B cell (primary cell): Measurements from ENCODE around the gene LRTM1. TPM values are rescaled to one million over a fixed set of nuclear protein-coding genes. Genes with fewer than 3 reads are reported as not detected.

ENCODE experiments used
- ATAC-seq: fragments of 200-7000 bp; cut with Tn5 transposase; one replicate; pipeline ENCODE4 v1.10.0; 2021; ENCODE audit warnings: low read depth, mild to moderate bottlenecking, moderate number of reproducible peaks, moderate library complexity
- CTCF ChIA-PET: fragments of 350-600 bp; sonication (Branson Sonifier 250); formaldehyde crosslinking; loops from one replicate; lab custom pipeline; 2021; ENCODE audit warnings: antibody characterized with exemption, inconsistent platforms; lab: Charles Lee
- POLR2A ChIA-PET: fragments of 350-600 bp; sonication (Branson Sonifier 250); formaldehyde crosslinking; loops from one replicate; lab custom pipeline; 2021; ENCODE audit warnings: antibody characterized with exemption; lab: Charles Lee
- DNase-seq: peaks from one replicate; pipeline ENCODE4 v3.0.0; 2013
- H2AFZ ChIP-seq: 2 replicates; pipeline ENCODE4 v1.6.1; 2012; ENCODE audit warnings: mild to moderate bottlenecking, low read depth, low read length; ENCODE audit not compliant: insufficient read depth, poor library complexity, severe bottlenecking
- H3K27ac ChIP-seq, 2 donors: 1 replicate in 1 of 2; 2 replicates in 1 of 2; pipeline ENCODE4 v1.5.1; 2012 to 2013; ENCODE audit warnings: low read length in 2 of 2, mild to moderate bottlenecking in 2 of 2, moderate library complexity in 1 of 2
- H3K27me3 ChIP-seq, 4 experiments: fragments of 200-600 bp in 1 of 4; sonication (generic) in 1 of 4; replicated peaks in 1 of 4; 1 replicate in 2 of 4; 2 replicates in 2 of 4; pipeline versions ENCODE4 v1.6.1 to v1.7.0; 2013 to 2016; ENCODE audit warnings: low read length in 3 of 4, mild to moderate bottlenecking in 2 of 4, mixed read lengths in 1 of 4, moderate library complexity in 1 of 4; ENCODE audit not compliant: insufficient read depth in 4 of 4, control insufficient read depth in 3 of 4; ENCODE audit errors: control extremely low read depth in 1 of 4
- H3K36me3 ChIP-seq, 2 experiments: replicated peaks in 1 of 2; 1 replicate in 1 of 2; 2 replicates in 1 of 2; pipeline versions ENCODE4 v1.6.1 to v1.7.1; 2013; ENCODE audit warnings: low read length in 1 of 2; ENCODE audit not compliant: insufficient read depth in 2 of 2, control insufficient read depth in 1 of 2; ENCODE audit errors: control extremely low read depth in 1 of 2, extremely low read depth in 1 of 2
- H3K4me1 ChIP-seq, 2 donors: fragments of 200-600 bp in 1 of 2; sonication (generic) in 1 of 2; 1 replicate in 1 of 2; 2 replicates in 1 of 2; pipeline versions ENCODE4 v1.5.1 to v1.6.1; 2013 to 2017; ENCODE audit warnings: low read length in 2 of 2; ENCODE audit not compliant: control insufficient read depth in 2 of 2, insufficient read depth in 2 of 2
- H3K4me2 ChIP-seq: replicated peaks from 2 replicates; pipeline ENCODE3; 2012; ENCODE audit warnings: mild to moderate bottlenecking, low read depth, low read length; ENCODE audit not compliant: poor library complexity, severe bottlenecking
- H3K4me3 ChIP-seq, 5 experiments: fragments of 200-600 bp in 1 of 5; sonication (generic) in 1 of 5; 1 replicate in 3 of 5; 2 replicates in 2 of 5; pipeline versions ENCODE4 v1.5.1 to v1.7.0; 2011 to 2016; ENCODE audit warnings: low read length in 4 of 5, mild to moderate bottlenecking in 4 of 5, low read depth in 2 of 5, control low read depth in 1 of 5, moderate library complexity in 1 of 5; ENCODE audit not compliant: insufficient read depth in 1 of 5; ENCODE audit errors: control extremely low read depth in 1 of 5, extremely low read depth in 1 of 5
- H3K79me2 ChIP-seq: fragments of 200-600 bp; sonication (generic); one replicate; pipeline ENCODE4 v1.6.0; 2016; ENCODE audit warnings: low read length; ENCODE audit not compliant: control insufficient read depth, insufficient read depth
- H3K9ac ChIP-seq: fragments of 200-600 bp; sonication (generic); 2 replicates; pipeline ENCODE4 v1.6.1; 2017; ENCODE audit warnings: mild to moderate bottlenecking, low read length, moderate library complexity
- H3K9me3 ChIP-seq, 3 donors: one replicate each; pipeline versions ENCODE4 v1.6.1 to v1.7.1; 2013; ENCODE audit warnings: low read length in 2 of 3; ENCODE audit not compliant: control insufficient read depth in 2 of 3, insufficient read depth in 1 of 3; ENCODE audit errors: control extremely low read depth in 1 of 3
- H4K20me1 ChIP-seq: 2 replicates; pipeline ENCODE4 v1.6.0; 2012; ENCODE audit warnings: mild to moderate bottlenecking, low read length; ENCODE audit not compliant: insufficient read depth, control insufficient read depth, poor library complexity, severe bottlenecking
- H3K27ac Mint-ChIP-seq: one replicate; pipeline ENCODE4 v1.8.0; 2021; ENCODE audit warnings: mixed read lengths
- H3K27me3 Mint-ChIP-seq: one replicate; pipeline ENCODE4 v1.8.0; 2021; ENCODE audit warnings: mixed read lengths
- H3K4me1 Mint-ChIP-seq: one replicate; pipeline ENCODE4 v1.8.0; 2021; ENCODE audit warnings: mixed read lengths
- H3K4me3 Mint-ChIP-seq: one replicate; pipeline ENCODE4 v1.8.0; 2021; ENCODE audit warnings: mixed read lengths
- H3K9me3 Mint-ChIP-seq: one replicate; pipeline ENCODE4 v1.8.0; 2022; ENCODE audit warnings: mixed read lengths; ENCODE audit not compliant: insufficient read depth
- EZH2 ChIP-seq: IDR thresholded peaks from 2 replicates; pipeline ENCODE4 v1.6.1; 2012; ENCODE audit warnings: borderline replicate concordance, low read depth, mild to moderate bottlenecking, moderate library complexity, low read length; ENCODE audit not compliant: insufficient read depth, poor library complexity, severe bottlenecking
- WGBS: methylation state at CpG from one replicate; pipeline ENCODE4 v1.1.5; 2013; ENCODE audit warnings: missing lambda C conversion rate; ENCODE audit not compliant: insufficient coverage; 5-methylcytosine and 5-hydroxymethylcytosine counted together
- intact Hi-C: fragments of 100-400 bp; cut with micrococcal nuclease; formaldehyde crosslinking; loops from one replicate; pipeline ENCODE4 v1.10.0; 2022
- polyA plus RNA-seq: library from polyadenylated mRNA; depleted of rRNA; stranded (reverse); fragments of >200 nt; gene quantifications from 2 replicates; pipeline ENCODE4 v1.2.3, GENCODE V29; 2012
- total RNA-seq, 2 donors: library from RNA; stranded (reverse); fragments of 120-200 nt in 1 of 2; gene quantifications; 1 replicate in 1 of 2; 2 replicates in 1 of 2; pipeline versions ENCODE4 v1.2.3 to v1.2.4, GENCODE V29; 2013 to 2022
- TF ChIP-seq, protein P1 (sequence below): fragments of 200-600 bp; IDR thresholded peaks from one replicate; pipeline ENCODE4 v1.8.0; 2022; ENCODE audit warnings: antibody characterized with exemption, mild to moderate bottlenecking

LRTM1 gene
- total and polyA plus RNA-seq, 2 donors (not counting 1 experiment from before 2014, with no cell fraction given) = not detected

DNA sequence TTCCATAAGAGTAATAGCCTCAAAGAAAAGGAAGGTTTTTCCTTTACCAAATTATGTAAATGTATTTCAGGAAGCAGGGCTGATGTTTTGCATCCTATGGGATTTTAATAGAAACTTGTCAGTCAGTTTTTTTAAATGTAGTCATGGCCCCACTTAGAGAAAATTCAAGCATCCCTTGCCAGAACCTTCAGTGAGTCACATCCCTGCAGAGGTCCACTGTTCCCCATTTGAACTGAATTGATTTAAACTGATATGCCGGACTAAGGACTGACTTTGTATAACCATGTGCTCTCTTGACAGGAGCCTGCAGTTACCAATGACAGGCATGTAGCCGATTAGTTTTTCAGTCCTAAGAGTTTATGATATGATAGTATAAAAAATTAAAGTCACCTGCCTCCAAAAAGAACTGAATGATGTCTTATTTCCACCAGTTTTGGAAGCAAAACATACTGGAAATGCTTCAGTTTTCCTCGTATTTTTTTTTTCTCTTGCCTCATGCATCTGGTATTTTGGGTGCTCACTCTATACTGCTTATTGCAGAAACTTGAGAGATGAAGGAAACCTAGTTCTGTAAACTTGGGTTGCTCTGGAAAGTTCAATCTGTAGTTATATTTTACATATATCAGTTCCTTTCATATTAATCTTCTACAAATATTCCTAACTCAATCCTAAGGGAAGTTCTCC, 30.7 kb downstream of the LRTM1 start:
- H3K36me3 ChIP-seq = no peaks in the 10 kb centered on the region
- no peak overlapping the region for H2AFZ ChIP-seq
- no peaks in the 10 kb centered on the region for H4K20me1 ChIP-seq
- Mint-ChIP-seq H3K9me3 (no peaks in the 10 kb centered on the region), H3K27me3 (no peaks in the 10 kb centered on the region), H3K27ac (no peak overlapping the region), H3K4me1 (no peaks in the 10 kb centered on the region), H3K4me3 (no peak overlapping the region)
- no peak for DNase-seq
- no peaks in the 10 kb centered on the region for H3K27me3 ChIP-seq
- H3K9me3 ChIP-seq = no peaks in the 10 kb centered on the region
- ATAC-seq = no peak
- intact Hi-C loops = no loop called here
- no peaks in the 10 kb centered on the region for H3K4me1 ChIP-seq
- no peaks in the 10 kb centered on the region for H3K79me2 ChIP-seq
- POLR2A ChIA-PET = no interaction called here
- no peak for TF ChIP-seq EZH2
- TF ChIP-seq, protein P1, sequence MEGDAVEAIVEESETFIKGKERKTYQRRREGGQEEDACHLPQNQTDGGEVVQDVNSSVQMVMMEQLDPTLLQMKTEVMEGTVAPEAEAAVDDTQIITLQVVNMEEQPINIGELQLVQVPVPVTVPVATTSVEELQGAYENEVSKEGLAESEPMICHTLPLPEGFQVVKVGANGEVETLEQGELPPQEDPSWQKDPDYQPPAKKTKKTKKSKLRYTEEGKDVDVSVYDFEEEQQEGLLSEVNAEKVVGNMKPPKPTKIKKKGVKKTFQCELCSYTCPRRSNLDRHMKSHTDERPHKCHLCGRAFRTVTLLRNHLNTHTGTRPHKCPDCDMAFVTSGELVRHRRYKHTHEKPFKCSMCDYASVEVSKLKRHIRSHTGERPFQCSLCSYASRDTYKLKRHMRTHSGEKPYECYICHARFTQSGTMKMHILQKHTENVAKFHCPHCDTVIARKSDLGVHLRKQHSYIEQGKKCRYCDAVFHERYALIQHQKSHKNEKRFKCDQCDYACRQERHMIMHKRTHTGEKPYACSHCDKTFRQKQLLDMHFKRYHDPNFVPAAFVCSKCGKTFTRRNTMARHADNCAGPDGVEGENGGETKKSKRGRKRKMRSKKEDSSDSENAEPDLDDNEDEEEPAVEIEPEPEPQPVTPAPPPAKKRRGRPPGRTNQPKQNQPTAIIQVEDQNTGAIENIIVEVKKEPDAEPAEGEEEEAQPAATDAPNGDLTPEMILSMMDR = no peak
- CTCF ChIA-PET = no interaction called here
- no peak overlapping the region for H3K9ac ChIP-seq
- WGBS = 60% methylated on average over 1 of the region's 3 CpGs
- no peak overlapping the region for H3K4me2 ChIP-seq
- H3K27ac ChIP-seq = no peak overlapping the region
- H3K4me3 ChIP-seq = no peak overlapping the region

GRCh38 chr3:54895613-54896012, 32.2 kb downstream of the LRTM1 start:
- no peak overlapping the region for H3K9ac ChIP-seq
- no peak for TF ChIP-seq EZH2
- TF ChIP-seq, protein P1 = no peak
- WGBS = 93% methylated on average over 4 of the region's 4 CpGs
- no peaks in the 10 kb centered on the region for H3K4me1 ChIP-seq
- no peaks in the 10 kb centered on the region for H3K27me3 ChIP-seq
- no peak overlapping the region for H3K4me2 ChIP-seq
- H2AFZ ChIP-seq = no peak overlapping the region
- H3K4me1 Mint-ChIP-seq = no peaks in the 10 kb centered on the region
- ATAC-seq (no peak), DNase-seq (no peak)
- CTCF ChIA-PET = no interaction called here
- no peaks in the 10 kb centered on the region for H3K27me3 Mint-ChIP-seq
- H4K20me1 ChIP-seq = no peaks in the 10 kb centered on the region
- H3K9me3 Mint-ChIP-seq = no peaks in the 10 kb centered on the region
- intact Hi-C loops = no loop called here
- POLR2A ChIA-PET = no interaction called here
- no peak overlapping the region for H3K4me3 ChIP-seq
- H3K9me3 ChIP-seq = peaks cover 0 to 6% (median 0%) of the 10 kb centered on the region in 3 donors
- H3K27ac Mint-ChIP-seq = no peak overlapping the region
- H3K36me3 ChIP-seq = no peaks in the 10 kb centered on the region
- no peak overlapping the region for H3K27ac ChIP-seq
- no peak overlapping the region for H3K4me3 Mint-ChIP-seq
- H3K79me2 ChIP-seq = no peaks in the 10 kb centered on the region
